Vagina (tissue), 2 donors: Measurements from ENCODE around the gene MS4A4E. TPM values are rescaled to one million over a fixed set of nuclear protein-coding genes. Genes with fewer than 3 reads are reported as not detected.

ENCODE experiments used
- DNase-seq, 2 donors: peaks; one replicate each; pipeline ENCODE4 v3.0.0-alpha.2; 2017; ENCODE audit errors: extremely low spot score in 2 of 2
- H3K27ac ChIP-seq: fragments of 200-600 bp; sonication (generic); one replicate; pipeline ENCODE4 v1.5.1; 2019
- H3K27me3 ChIP-seq: fragments of 200-600 bp; sonication (generic); one replicate; pipeline ENCODE4 v1.5.1; 2019
- H3K36me3 ChIP-seq, 2 donors: fragments of 200-600 bp; sonication (generic); one replicate each; pipeline ENCODE4 v1.5.1; 2017 to 2019
- H3K4me1 ChIP-seq: fragments of 200-600 bp; sonication (generic); one replicate; pipeline ENCODE4 v1.5.1; 2019
- H3K4me3 ChIP-seq, 2 donors: fragments of 200-600 bp; sonication (generic); 1 replicate in 1 of 2; 2 replicates in 1 of 2; pipeline ENCODE4 v1.5.1; 2016 to 2019
- H3K9me3 ChIP-seq: fragments of 200-600 bp; sonication (generic); one replicate; pipeline ENCODE4 v1.5.1; 2019
- CTCF ChIP-seq, 3 experiments: fragments of 450-650 bp in 2 of 3; fragments of 200-600 bp in 1 of 3; sonication (generic) in 1 of 3; IDR thresholded peaks; one replicate each; pipeline ENCODE4 v1.5.1; 2017 to 2019; ENCODE audit warnings: antibody characterized with exemption in 3 of 3, mild to moderate bottlenecking in 2 of 3, moderate library complexity in 2 of 3
- POLR2A ChIP-seq, 2 donors: fragments of 450-650 bp; IDR thresholded peaks; one replicate each; pipeline ENCODE4 v1.6.1; 2017; ENCODE audit warnings: antibody characterized with exemption in 2 of 2, mild to moderate bottlenecking in 2 of 2, moderate library complexity in 2 of 2
- POLR2AphosphoS5 ChIP-seq, 2 donors: sonication (generic); formaldehyde crosslinking; IDR thresholded peaks; one replicate each; pipeline ENCODE4 v1.9.0; 2017; ENCODE audit warnings: antibody characterized with exemption in 2 of 2, mild to moderate bottlenecking in 2 of 2, low read depth in 1 of 2; ENCODE audit not compliant: insufficient read depth in 1 of 2
- intact Hi-C: fragments of 100-400 bp; cut with DNase I; formaldehyde crosslinking; loops from one replicate; pipeline ENCODE4 v1.15.1; 2023
- total RNA-seq: library from RNA; depleted of rRNA; stranded (reverse); fragments of >200 nt; gene quantifications from one replicate; pipeline ENCODE4 v1.2.3, GENCODE V29; 2016

Gene MS4A4E
- total RNA-seq, 1 donor from 2014 or later, result 1.7 TPM

GRCh38 chr11:60184824-60185511, 58.0 kb downstream of the MS4A4E start:
- no peaks in the 10 kb centered on the region for H3K9me3 ChIP-seq
- no peaks in the 10 kb centered on the region for H3K4me1 ChIP-seq
- TF ChIP-seq POLR2A (IDR thresholded peaks at IDR 0.05) (no peak), CTCF (IDR thresholded peaks at IDR 0.05) (no peak), POLR2AphosphoS5 (IDR thresholded peaks at IDR 0.05; ENCODE audit: insufficient read depth in 1 of 2, low read depth in 1 of 2) (no peak)
- no peaks in the 10 kb centered on the region for H3K36me3 ChIP-seq
- no peaks in the 10 kb centered on the region for H3K27me3 ChIP-seq
- intact Hi-C loops, result no loop called here
- no peak overlapping the region for H3K4me3 ChIP-seq
- H3K27ac ChIP-seq, result no peak overlapping the region
- DNase-seq, result no peak

DNA sequence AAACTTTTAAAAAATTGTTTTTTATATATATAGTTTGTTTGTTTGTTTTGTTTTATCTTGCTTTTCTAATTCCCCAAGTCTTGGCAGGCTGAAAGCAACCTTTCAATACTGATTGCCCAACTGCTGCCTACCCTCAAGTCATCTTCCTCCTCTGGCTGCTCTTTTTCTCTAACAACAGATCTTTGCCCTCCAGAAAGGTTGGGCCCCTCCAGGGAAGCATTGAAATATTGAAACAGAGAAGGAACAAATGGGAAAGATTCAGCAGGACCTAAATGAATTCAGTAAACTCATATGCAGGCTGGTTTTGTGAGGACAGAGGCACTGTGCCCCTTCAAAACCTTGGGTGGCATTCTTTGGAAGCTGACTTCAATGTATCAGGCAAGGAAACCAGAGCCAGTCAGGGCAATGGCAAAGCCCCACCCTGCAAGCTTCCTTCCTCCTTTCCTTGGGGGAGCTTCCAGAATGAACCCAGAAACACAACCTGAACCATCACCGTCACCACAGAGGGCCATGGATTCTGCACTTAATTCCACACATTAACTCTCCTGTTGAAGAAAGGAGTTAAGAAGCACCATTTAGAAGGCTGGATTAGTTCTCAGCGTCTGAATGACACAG, 59.2 kb downstream of the MS4A4E start:
- no peak overlapping the region for H3K4me3 ChIP-seq
- intact Hi-C loops, result no loop called here
- DNase-seq, result no peak
- no peak for TF ChIP-seq POLR2A (IDR thresholded peaks at IDR 0.05)
- no peak for TF ChIP-seq CTCF (IDR thresholded peaks at IDR 0.05)
- TF ChIP-seq POLR2AphosphoS5 (IDR thresholded peaks at IDR 0.05; ENCODE audit: insufficient read depth in 1 of 2, low read depth in 1 of 2), result no peak
- H3K4me1 ChIP-seq, result no peaks in the 10 kb centered on the region
- H3K27ac ChIP-seq, result no peak overlapping the region
- H3K36me3 ChIP-seq, result no peaks in the 10 kb centered on the region
- no peaks in the 10 kb centered on the region for H3K27me3 ChIP-seq
- H3K9me3 ChIP-seq, result no peaks in the 10 kb centered on the region

- H3K27ac ChIP-seq, result no peak within 1 kb of the TSS
- H3K9me3 ChIP-seq, result no peaks in the 10 kb centered on the region
- H3K4me3 ChIP-seq, result no peak within 1 kb of the TSS
- DNase-seq, result no peak
- no peaks in the 10 kb centered on the region for H3K4me1 ChIP-seq
- H3K27me3 ChIP-seq, result no peaks in the 10 kb centered on the region
- no peaks in the 10 kb centered on the region for H3K36me3 ChIP-seq
- intact Hi-C loops, result no loop called here
- TF ChIP-seq CTCF (IDR thresholded peaks at IDR 0.05), result no peak
- no peak for TF ChIP-seq POLR2AphosphoS5 (IDR thresholded peaks at IDR 0.05; ENCODE audit: insufficient read depth in 1 of 2, low read depth in 1 of 2)
- TF ChIP-seq POLR2A (IDR thresholded peaks at IDR 0.05), result no peak
Observed at GRCh38 chr11:60182541-60183330, 60.2 kb downstream of the MS4A4E start, which contains the start of gene MS4A6A. Gene MS4A6A (minus strand): TSS chr11:60183083. CDS start chr11:60181727, 1,356 bp downstream.

DNA sequence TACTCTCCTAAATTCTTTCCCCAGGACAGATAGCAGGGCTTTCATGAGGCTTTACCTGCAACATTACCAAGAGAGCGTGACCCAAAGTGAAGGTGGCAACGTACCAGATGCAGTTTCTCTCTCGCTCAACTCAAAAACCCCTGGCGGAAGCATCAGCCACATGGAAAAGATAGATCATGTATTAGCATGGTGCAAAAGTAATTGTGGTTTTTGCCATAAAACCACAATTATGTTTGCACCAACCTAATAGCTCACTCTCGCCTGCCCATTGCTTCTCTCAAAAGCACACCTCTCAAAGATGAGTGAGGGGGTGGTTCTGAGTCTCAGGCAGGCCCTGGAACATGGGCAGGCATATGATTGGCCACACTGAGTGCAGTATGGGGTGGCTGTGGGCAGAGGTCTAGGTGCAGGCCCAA, 67.1 kb downstream of the MS4A4E start:
- no peaks in the 10 kb centered on the region for H3K4me1 ChIP-seq
- H3K27ac ChIP-seq, result no peak overlapping the region
- no peak for DNase-seq
- H3K9me3 ChIP-seq, result no peaks in the 10 kb centered on the region
- H3K4me3 ChIP-seq, result no peak overlapping the region
- no peaks in the 10 kb centered on the region for H3K36me3 ChIP-seq
- TF ChIP-seq POLR2AphosphoS5 (IDR thresholded peaks at IDR 0.05; ENCODE audit: insufficient read depth in 1 of 2, low read depth in 1 of 2) (no peak), CTCF (IDR thresholded peaks at IDR 0.05) (no peak), POLR2A (IDR thresholded peaks at IDR 0.05) (no peak)
- intact Hi-C loops, result no loop called here
- no peaks in the 10 kb centered on the region for H3K27me3 ChIP-seq
